Measurements from ENCODE around the gene EDC3. TPM values are rescaled to one million over a fixed set of nuclear protein-coding genes. Genes with fewer than 3 reads are reported as not detected.

EDC3 gene
- total RNA-seq, 2 donors from 2014 or later, result 11.5 to 16.2 TPM

GRCh38 chr15:74653426-74654102 lies 42.3 kb downstream of the EDC3 start:
- DNase-seq (ENCODE audit: low spot score) (no peak), ATAC-seq (ENCODE audit: insufficient number of reproducible peaks, low FRiP score, low read depth) (no peak)
- TF ChIP-seq, protein P1, sequence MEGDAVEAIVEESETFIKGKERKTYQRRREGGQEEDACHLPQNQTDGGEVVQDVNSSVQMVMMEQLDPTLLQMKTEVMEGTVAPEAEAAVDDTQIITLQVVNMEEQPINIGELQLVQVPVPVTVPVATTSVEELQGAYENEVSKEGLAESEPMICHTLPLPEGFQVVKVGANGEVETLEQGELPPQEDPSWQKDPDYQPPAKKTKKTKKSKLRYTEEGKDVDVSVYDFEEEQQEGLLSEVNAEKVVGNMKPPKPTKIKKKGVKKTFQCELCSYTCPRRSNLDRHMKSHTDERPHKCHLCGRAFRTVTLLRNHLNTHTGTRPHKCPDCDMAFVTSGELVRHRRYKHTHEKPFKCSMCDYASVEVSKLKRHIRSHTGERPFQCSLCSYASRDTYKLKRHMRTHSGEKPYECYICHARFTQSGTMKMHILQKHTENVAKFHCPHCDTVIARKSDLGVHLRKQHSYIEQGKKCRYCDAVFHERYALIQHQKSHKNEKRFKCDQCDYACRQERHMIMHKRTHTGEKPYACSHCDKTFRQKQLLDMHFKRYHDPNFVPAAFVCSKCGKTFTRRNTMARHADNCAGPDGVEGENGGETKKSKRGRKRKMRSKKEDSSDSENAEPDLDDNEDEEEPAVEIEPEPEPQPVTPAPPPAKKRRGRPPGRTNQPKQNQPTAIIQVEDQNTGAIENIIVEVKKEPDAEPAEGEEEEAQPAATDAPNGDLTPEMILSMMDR (IDR thresholded peaks at IDR 0.05), result no peak
- Histone ChIP-seq H3K9me3 (no peaks in the 10 kb centered on the region), H3K4me3 (no peak overlapping the region), H3K36me3 (no peaks in the 10 kb centered on the region), H3K27me3 (replicated peaks; ENCODE audit: insufficient read depth) (no peaks in the 10 kb centered on the region), H3K4me1 (ENCODE audit: control insufficient read depth in 1 of 2, low read depth in 2 of 2) (peaks cover 4 to 18% of the 10 kb centered on the region in 2 donors), H3K27ac (no peak overlapping the region)

DNA sequence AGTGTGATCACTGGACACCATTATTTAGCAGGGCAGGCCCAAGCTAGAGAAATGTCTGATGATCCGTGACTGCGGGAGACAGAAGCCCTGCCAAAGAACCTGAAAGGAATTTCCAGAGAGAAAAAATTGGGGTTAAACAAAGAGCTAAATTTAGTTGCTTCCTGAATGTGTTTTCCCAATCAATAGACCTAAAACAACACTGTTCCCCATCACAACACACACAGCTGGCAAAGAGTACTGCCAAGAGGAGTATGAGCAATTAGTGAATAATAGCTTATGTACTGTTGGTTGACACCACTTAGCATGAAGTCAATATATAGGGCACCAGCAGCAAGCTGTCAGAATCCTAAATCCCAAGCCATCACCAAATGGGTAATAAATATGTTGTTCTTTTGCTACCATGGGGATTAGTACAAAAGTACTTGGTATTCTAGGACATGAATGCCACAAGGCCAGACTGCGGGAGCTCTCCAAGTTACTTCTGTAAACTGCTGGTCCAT lies 44.5 kb downstream of the EDC3 start:
- H3K27ac ChIP-seq, result no peak overlapping the region
- TF ChIP-seq, protein P1 (IDR thresholded peaks at IDR 0.05), result no peak
- no peaks in the 10 kb centered on the region for H3K27me3 ChIP-seq (replicated peaks; ENCODE audit: insufficient read depth)
- H3K4me3 ChIP-seq, result no peak overlapping the region
- peaks cover 4 to 21% of the 10 kb centered on the region in 2 donors for H3K4me1 ChIP-seq (ENCODE audit: control insufficient read depth in 1 of 2, low read depth in 2 of 2)
- ATAC-seq (ENCODE audit: insufficient number of reproducible peaks, low FRiP score, low read depth) (no peak), DNase-seq (ENCODE audit: low spot score) (no peak)
- H3K36me3 ChIP-seq, result no peaks in the 10 kb centered on the region
- H3K9me3 ChIP-seq, result no peaks in the 10 kb centered on the region

DNA sequence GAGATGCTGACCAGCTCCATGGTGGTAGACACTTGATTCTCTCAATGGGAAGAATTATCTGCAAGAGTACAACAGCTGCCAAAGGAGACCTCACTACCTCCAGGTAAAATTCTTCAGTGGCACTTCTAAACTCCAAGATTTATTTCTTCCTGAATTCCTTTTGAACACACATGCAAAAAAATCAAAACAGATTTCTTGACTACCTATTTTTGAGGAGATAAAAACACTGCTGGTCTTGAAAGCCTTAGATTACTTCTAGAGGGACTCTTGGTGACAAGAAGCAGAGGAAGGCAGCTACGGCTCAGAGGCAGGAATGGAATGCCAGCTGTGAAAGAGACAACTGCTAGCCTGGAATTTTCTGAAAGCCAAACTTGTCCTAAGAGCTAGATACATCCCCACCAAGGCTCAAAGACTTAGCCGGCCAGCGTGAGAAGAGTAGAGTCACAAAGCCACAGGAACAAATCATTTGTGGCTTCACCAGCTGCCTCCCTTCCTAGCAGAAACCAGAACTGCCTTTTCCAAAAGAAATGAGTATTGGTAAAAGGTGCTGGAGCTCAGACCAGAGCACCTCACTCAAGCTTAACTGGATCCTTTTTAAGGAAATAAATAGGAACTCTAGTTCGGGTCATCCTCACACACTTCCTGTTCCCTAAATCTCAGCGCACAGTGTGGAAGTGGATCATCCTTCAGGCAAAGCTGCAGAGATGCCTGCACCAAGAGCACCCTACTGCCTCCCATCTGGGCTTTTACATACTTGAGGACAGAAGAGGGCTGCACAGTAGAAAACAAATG lies 47.6 kb downstream of the EDC3 start:
- DNase-seq (ENCODE audit: low spot score), result no peak
- TF ChIP-seq, protein P1 (IDR thresholded peaks at IDR 0.05), result no peak
- H3K27me3 ChIP-seq (replicated peaks; ENCODE audit: insufficient read depth), result no peaks in the 10 kb centered on the region
- H3K4me1 ChIP-seq (ENCODE audit: control insufficient read depth in 1 of 2, low read depth in 2 of 2), result peaks cover 4 to 22% of the 10 kb centered on the region in 2 donors
- H3K9me3 ChIP-seq, result no peaks in the 10 kb centered on the region
- H3K4me3 ChIP-seq, result no peak overlapping the region
- no peak for ATAC-seq (ENCODE audit: insufficient number of reproducible peaks, low FRiP score, low read depth)
- H3K27ac ChIP-seq, result no peak overlapping the region
- no peaks in the 10 kb centered on the region for H3K36me3 ChIP-seq

- Histone ChIP-seq H3K9me3 (no peaks in the 10 kb centered on the region), H3K4me3 (no peak overlapping the region), H3K4me1 (ENCODE audit: control insufficient read depth in 1 of 2, low read depth in 2 of 2) (peaks cover 13 to 32% of the 10 kb centered on the region in 2 donors), H3K27me3 (replicated peaks; ENCODE audit: insufficient read depth) (no peaks in the 10 kb centered on the region), H3K36me3 (no peaks in the 10 kb centered on the region), H3K27ac (no peak overlapping the region)
- no peak for ATAC-seq (ENCODE audit: insufficient number of reproducible peaks, low FRiP score, low read depth)
- TF ChIP-seq, protein P1 (IDR thresholded peaks at IDR 0.05), result no peak
- DNase-seq (ENCODE audit: low spot score), result no peak
Measured at GRCh38 chr15:74646480-74646879, 49.3 kb downstream of the EDC3 start.

DNA sequence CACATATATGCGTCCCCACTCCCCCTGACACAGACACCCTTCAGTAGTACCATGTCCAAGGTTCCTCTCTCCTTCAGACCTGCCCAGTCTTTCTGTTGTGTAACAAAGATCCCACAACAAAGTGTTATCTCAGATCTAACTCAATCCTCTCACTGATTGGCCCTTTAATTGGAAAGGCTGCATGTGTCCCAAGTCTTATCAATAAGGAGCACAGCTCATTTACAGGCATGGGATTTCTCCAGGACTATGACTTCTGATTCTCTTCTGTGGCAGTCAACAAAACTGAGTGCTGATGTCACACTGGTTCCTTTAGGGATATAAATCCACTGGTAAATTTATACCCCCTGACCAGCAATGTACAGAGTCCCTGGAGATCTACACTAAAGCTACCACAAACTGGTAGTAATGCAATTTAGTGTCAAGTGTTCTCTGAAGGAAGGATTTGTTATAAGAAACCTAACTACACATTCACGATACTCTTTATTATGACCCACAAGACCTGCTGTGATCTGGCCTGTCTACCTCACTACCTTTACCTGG lies 52.1 kb downstream of the EDC3 start:
- H3K27ac ChIP-seq, result no peak overlapping the region
- H3K27me3 ChIP-seq (replicated peaks; ENCODE audit: insufficient read depth), result no peaks in the 10 kb centered on the region
- no peak for DNase-seq (ENCODE audit: low spot score)
- no peak for ATAC-seq (ENCODE audit: insufficient number of reproducible peaks, low FRiP score, low read depth)
- TF ChIP-seq, protein P1 (IDR thresholded peaks at IDR 0.05), result no peak
- H3K36me3 ChIP-seq, result peaks cover 9% of the 10 kb centered on the region
- H3K4me1 ChIP-seq (ENCODE audit: control insufficient read depth in 1 of 2, low read depth in 2 of 2), result peaks cover 13 to 45% of the 10 kb centered on the region in 2 donors
- no peak overlapping the region for H3K4me3 ChIP-seq
- no peaks in the 10 kb centered on the region for H3K9me3 ChIP-seq
